Neural progenitor cell (in vitro differentiated cells): ENCODE measurements around the gene RAD51B. TPM values are rescaled to one million over a fixed set of nuclear protein-coding genes. Genes with fewer than 3 reads are reported as not detected.
"Not testable (repeated sequence)": the region's sequence is repeated elsewhere in the genome, so short reads cannot be mapped to it uniquely, and the experiment has no call there.

ENCODE experiments used
- DNase-seq: peaks from one replicate; pipeline ENCODE4 v3.0.0-alpha.2; 2016; ENCODE audit warnings: low spot score
- H2AFZ ChIP-seq: fragments of 200-600 bp; sonication (generic); replicated peaks from 2 replicates; pipeline ENCODE4 v1.6.1; 2016; ENCODE audit warnings: antibody characterized with exemption
- H3F3A ChIP-seq: fragments of 200-600 bp; sonication (generic); 2 replicates; pipeline ENCODE4 v1.6.1; 2016; ENCODE audit warnings: antibody characterized with exemption, low read depth
- H3K27ac ChIP-seq: fragments of 200-600 bp; sonication (generic); 2 replicates; pipeline ENCODE4 v1.5.1; 2016; ENCODE audit warnings: mild to moderate bottlenecking
- H3K27me3 ChIP-seq: fragments of 200-600 bp; sonication (generic); 2 replicates; pipeline ENCODE4 v1.6.1; 2016; ENCODE audit warnings: mild to moderate bottlenecking, moderate library complexity
- H3K36me3 ChIP-seq: fragments of 200-600 bp; sonication (generic); 2 replicates; pipeline ENCODE4 v1.5.1; 2016
- H3K4me1 ChIP-seq: fragments of 200-600 bp; sonication (generic); 2 replicates; pipeline ENCODE4 v1.6.1; 2016; ENCODE audit warnings: mixed run types
- H3K4me2 ChIP-seq: fragments of 200-600 bp; sonication (generic); 2 replicates; pipeline ENCODE4 v1.6.1; 2016
- H3K4me3 ChIP-seq: fragments of 200-600 bp; sonication (generic); 2 replicates; pipeline ENCODE4 v1.5.1; 2016
- H3K79me2 ChIP-seq: fragments of 200-600 bp; sonication (generic); 2 replicates; pipeline ENCODE4 v1.6.1; 2016; ENCODE audit warnings: low read depth
- H3K9ac ChIP-seq: fragments of 200-600 bp; sonication (generic); 2 replicates; pipeline ENCODE4 v1.6.1; 2016
- H3K9me3 ChIP-seq: fragments of 200-600 bp; sonication (generic); 2 replicates; pipeline ENCODE4 v1.5.1; 2016; ENCODE audit warnings: low read depth
- H4K20me1 ChIP-seq: fragments of 200-600 bp; sonication (generic); 2 replicates; pipeline ENCODE4 v1.6.1; 2016; ENCODE audit warnings: low read depth
- H3K27ac Mint-ChIP-seq: 3 replicates; pipeline ENCODE4 v1.8.0; 2021; ENCODE audit warnings: mixed read lengths
- H3K27me3 Mint-ChIP-seq: 2 replicates; pipeline ENCODE4 v1.8.0; 2022; ENCODE audit warnings: low read depth, mild to moderate bottlenecking, inconsistent platforms, moderate library complexity, mixed read lengths; ENCODE audit not compliant: insufficient read depth
- H3K36me3 Mint-ChIP-seq: 3 replicates; pipeline ENCODE4 v1.8.0; 2021; ENCODE audit warnings: mixed read lengths
- H3K4me1 Mint-ChIP-seq: 3 replicates; pipeline ENCODE4 v1.8.0; 2021; ENCODE audit warnings: mixed read lengths
- H3K4me3 Mint-ChIP-seq: 3 replicates; pipeline ENCODE4 v1.8.0; 2021; ENCODE audit warnings: mild to moderate bottlenecking, moderate library complexity, mixed read lengths
- H3K9me3 Mint-ChIP-seq: 3 replicates; pipeline ENCODE4 v1.8.0; 2020; ENCODE audit warnings: mixed read lengths
- EZH2 ChIP-seq: fragments of 200-600 bp; sonication (generic); IDR thresholded peaks from 2 replicates; pipeline ENCODE4 v1.6.1; 2017; ENCODE audit warnings: antibody characterized with exemption, mild to moderate bottlenecking, moderate library complexity
- EZH2phosphoT487 ChIP-seq: fragments of 200-600 bp; sonication (generic); IDR thresholded peaks from 2 replicates; pipeline ENCODE4 v1.6.1; 2017; ENCODE audit warnings: antibody characterized with exemption
- total RNA-seq: library from RNA; depleted of rRNA; stranded (reverse); fragments of >200 nt; gene quantifications from 2 replicates; pipeline ENCODE4 v1.2.3, GENCODE V29; 2015; ENCODE audit warnings: low replicate concordance
- TF ChIP-seq, protein P1 (sequence below): fragments of 200-600 bp; sonication (generic); IDR thresholded peaks from 2 replicates; pipeline ENCODE4 v1.5.1; 2017; ENCODE audit warnings: antibody characterized with exemption, mild to moderate bottlenecking

Gene RAD51B
- total RNA-seq, 1 donor from 2014 or later, result 50.5 TPM

DNA sequence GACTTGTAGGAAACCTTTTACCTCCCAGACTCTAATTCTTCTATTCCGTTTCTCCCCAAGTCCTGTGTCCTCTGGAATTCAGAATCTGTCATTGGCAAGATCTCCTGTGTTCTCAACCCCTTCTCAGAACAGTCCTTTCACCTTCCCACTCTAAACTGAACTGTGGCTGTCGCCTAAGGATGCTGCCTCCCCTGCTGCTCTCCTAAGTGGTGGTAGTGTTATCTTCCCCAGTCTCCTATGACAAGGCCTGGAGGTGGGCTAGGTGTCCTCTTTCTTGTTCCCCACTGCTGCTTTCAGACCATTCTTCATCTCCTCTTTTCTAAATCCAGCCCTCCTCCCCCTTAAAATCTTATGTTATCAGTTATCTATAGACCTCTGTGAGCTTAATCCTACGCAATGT, 397.4 kb downstream of the RAD51B start:
- TF ChIP-seq, protein P1, sequence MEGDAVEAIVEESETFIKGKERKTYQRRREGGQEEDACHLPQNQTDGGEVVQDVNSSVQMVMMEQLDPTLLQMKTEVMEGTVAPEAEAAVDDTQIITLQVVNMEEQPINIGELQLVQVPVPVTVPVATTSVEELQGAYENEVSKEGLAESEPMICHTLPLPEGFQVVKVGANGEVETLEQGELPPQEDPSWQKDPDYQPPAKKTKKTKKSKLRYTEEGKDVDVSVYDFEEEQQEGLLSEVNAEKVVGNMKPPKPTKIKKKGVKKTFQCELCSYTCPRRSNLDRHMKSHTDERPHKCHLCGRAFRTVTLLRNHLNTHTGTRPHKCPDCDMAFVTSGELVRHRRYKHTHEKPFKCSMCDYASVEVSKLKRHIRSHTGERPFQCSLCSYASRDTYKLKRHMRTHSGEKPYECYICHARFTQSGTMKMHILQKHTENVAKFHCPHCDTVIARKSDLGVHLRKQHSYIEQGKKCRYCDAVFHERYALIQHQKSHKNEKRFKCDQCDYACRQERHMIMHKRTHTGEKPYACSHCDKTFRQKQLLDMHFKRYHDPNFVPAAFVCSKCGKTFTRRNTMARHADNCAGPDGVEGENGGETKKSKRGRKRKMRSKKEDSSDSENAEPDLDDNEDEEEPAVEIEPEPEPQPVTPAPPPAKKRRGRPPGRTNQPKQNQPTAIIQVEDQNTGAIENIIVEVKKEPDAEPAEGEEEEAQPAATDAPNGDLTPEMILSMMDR, result no peak
- TF ChIP-seq EZH2 (no peak), EZH2phosphoT487 (no peak)
- peaks cover 14% of the 10 kb centered on the region for H3K4me1 Mint-ChIP-seq
- peaks cover 12% of the 10 kb centered on the region for H3F3A ChIP-seq
- peaks cover 23% of the 10 kb centered on the region for H3K4me1 ChIP-seq
- H3K79me2 ChIP-seq, result no peaks in the 10 kb centered on the region
- no peaks in the 10 kb centered on the region for H3K9me3 ChIP-seq
- peaks cover 1% of the 10 kb centered on the region for H3K9me3 Mint-ChIP-seq
- no peak overlapping the region for H3K27ac ChIP-seq
- no peak overlapping the region for H3K27ac Mint-ChIP-seq
- peaks cover 2% of the 10 kb centered on the region for H3K36me3 Mint-ChIP-seq
- no peak overlapping the region for H3K4me2 ChIP-seq
- no peak overlapping the region for H2AFZ ChIP-seq
- H3K4me3 ChIP-seq, result no peak overlapping the region
- no peak overlapping the region for H3K9ac ChIP-seq
- no peaks in the 10 kb centered on the region for H4K20me1 ChIP-seq
- no peaks in the 10 kb centered on the region for H3K36me3 ChIP-seq
- H3K4me3 Mint-ChIP-seq, result no peak overlapping the region
- no peaks in the 10 kb centered on the region for H3K27me3 ChIP-seq
- H3K27me3 Mint-ChIP-seq, result peaks cover under 1% of the 10 kb centered on the region
- DNase-seq, result no peak

DNA sequence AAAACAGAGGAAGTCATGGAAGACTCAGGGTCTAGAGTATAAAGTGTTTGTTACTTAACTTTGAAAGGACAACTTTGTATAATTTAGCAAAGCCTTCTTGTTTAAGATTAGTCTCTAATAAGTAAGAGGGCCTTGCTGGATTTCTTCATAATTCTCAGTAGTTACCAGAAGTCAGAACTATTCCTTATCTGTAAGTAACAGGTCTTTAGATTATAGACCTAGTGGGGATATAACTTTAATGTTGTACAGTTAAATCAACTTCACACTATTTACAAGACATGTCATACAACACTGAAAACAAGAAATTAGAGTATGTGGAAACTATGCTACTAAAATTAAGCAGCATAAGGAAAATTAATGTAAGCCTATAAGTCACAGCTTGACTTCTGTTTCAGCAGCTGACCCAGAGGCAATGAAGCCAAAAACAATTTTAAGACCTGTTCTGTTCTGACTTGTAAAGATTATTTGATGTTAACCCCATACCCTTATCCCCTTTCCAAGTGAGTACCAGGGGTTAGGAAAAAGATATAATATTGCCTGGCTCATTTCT, 398.3 kb downstream of the RAD51B start:
- Mint-ChIP-seq H3K36me3 (peaks cover 1% of the 10 kb centered on the region), H3K27me3 (no peaks in the 10 kb centered on the region), H3K27ac (no peak overlapping the region), H3K4me1 (peaks cover 14% of the 10 kb centered on the region), H3K9me3 (peaks cover 4% of the 10 kb centered on the region), H3K4me3 (no peak overlapping the region)
- Histone ChIP-seq H3K4me3 (no peak overlapping the region), H2AFZ (no peak overlapping the region), H3K79me2 (no peaks in the 10 kb centered on the region), H3F3A (peaks cover 12% of the 10 kb centered on the region), H3K36me3 (no peaks in the 10 kb centered on the region), H4K20me1 (no peaks in the 10 kb centered on the region), H3K27ac (no peak overlapping the region), H3K9me3 (no peaks in the 10 kb centered on the region), H3K9ac (no peak overlapping the region), H3K4me1 (peaks cover 23% of the 10 kb centered on the region), H3K27me3 (no peaks in the 10 kb centered on the region), H3K4me2 (no peak overlapping the region)
- TF ChIP-seq, protein P1, result no peak
- TF ChIP-seq EZH2, result no peak
- TF ChIP-seq EZH2phosphoT487, result no peak
- no peak for DNase-seq

DNA sequence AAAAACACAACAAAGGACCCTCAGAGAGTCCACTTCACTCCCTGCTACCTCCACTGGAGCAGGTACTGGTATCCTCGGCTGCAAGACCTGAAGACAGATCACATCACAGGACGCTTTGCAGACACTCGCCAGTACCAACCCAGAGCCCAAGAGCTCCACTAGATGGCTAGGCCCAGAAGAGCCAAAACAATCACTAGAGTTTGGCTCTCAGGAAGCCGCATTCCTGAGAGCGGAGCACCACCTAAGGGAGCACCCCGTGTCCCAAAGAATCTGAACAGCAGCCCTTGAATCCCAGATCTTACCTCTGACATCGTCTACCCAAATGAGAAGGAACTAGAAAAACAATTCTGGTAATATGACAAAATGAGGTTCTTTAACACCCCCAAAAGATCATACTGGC, 399.8 kb downstream of the RAD51B start:
- H3K4me3 ChIP-seq, result no peak overlapping the region
- Mint-ChIP-seq H3K4me3 (no peak overlapping the region), H3K9me3 (peaks cover 4% of the 10 kb centered on the region), H3K27me3 (no peaks in the 10 kb centered on the region), H3K4me1 (peaks cover 23% of the 10 kb centered on the region), H3K36me3 (peaks cover 1% of the 10 kb centered on the region), H3K27ac (no peak overlapping the region)
- H3K27ac ChIP-seq, result no peak overlapping the region
- H2AFZ ChIP-seq, result no peak overlapping the region
- no peaks in the 10 kb centered on the region for H4K20me1 ChIP-seq
- no peaks in the 10 kb centered on the region for H3K36me3 ChIP-seq
- no peaks in the 10 kb centered on the region for H3K79me2 ChIP-seq
- H3K9me3 ChIP-seq, result no peaks in the 10 kb centered on the region
- peaks cover 29% of the 10 kb centered on the region for H3K4me1 ChIP-seq
- H3F3A ChIP-seq, result peaks cover 12% of the 10 kb centered on the region
- no peaks in the 10 kb centered on the region for H3K27me3 ChIP-seq
- DNase-seq, result peak; percentile 15
- H3K9ac ChIP-seq, result no peak overlapping the region
- no peak overlapping the region for H3K4me2 ChIP-seq
- TF ChIP-seq, protein P1, result no peak
- TF ChIP-seq EZH2, result no peak
- TF ChIP-seq EZH2phosphoT487, result no peak

DNA sequence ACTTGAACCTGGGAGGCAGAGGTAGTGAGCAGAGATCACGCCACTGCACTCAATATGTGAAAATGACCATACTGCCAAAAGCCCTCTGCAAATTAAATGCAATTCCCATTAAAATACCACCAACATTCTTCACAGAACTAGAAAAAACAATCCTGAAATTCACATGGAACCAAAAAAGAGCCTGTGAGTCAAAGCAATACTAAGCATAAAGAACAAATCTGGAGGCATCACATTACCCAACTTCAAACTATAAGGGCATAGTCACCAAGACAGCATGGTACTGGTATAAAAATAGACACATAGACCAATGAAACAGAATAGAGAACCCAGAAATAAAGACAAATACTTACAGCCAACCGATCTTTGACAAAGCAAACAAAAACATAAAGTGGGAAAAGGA, 401.5 kb downstream of the RAD51B start:
- H3K4me3 Mint-ChIP-seq, H3K9me3 ChIP-seq, H3K4me3 ChIP-seq, H3K36me3 ChIP-seq, DNase-seq, H3K4me2 ChIP-seq, H3K79me2 ChIP-seq, H3K27me3 ChIP-seq, H3K27me3 Mint-ChIP-seq, H2AFZ ChIP-seq, H3K36me3 Mint-ChIP-seq, H3K27ac ChIP-seq, H3K27ac Mint-ChIP-seq, H4K20me1 ChIP-seq, H3K9me3 Mint-ChIP-seq, H3K9ac ChIP-seq: not testable (repeated sequence)
- Histone ChIP-seq H3K4me1 (peaks cover 27% of the 10 kb centered on the region), H3F3A (peaks cover 16% of the 10 kb centered on the region)
- peaks cover 27% of the 10 kb centered on the region for H3K4me1 Mint-ChIP-seq
